Measurements from ENCODE around the gene EFHD2. TPM values are rescaled to one million over a fixed set of nuclear protein-coding genes. Genes with fewer than 3 reads are reported as not detected.

EFHD2 gene
- polyA plus RNA-seq, 1 donor from 2014 or later: 10.3 TPM

DNA sequence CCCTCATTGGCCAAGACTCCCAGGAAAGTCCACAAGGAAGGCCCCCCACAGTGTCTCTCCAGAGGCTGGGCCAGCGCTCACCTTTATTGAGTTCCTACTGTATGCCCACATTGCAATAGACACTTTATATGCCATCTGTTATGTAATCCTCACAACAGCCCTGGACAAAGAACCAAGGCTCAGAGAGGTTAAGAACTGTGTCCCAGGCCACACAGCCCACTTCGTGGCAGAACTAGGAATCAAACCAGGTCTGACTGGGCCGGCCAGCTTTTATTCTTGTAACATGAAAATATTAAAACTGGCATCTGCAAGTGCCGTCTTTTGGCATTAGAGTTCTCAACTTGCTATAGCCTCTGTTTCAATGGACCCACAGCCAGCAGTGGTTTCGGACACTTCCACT lies 33.1 kb downstream of the EFHD2 start:
- H3K4me3 ChIP-seq (ENCODE audit: low read length): no peak overlapping the region
- no peak overlapping the region for H3K9ac ChIP-seq (ENCODE audit: low read length)
- H3K4me2 ChIP-seq (ENCODE audit: low read length): no peak overlapping the region
- H3K79me2 ChIP-seq (replicated peaks; ENCODE audit: insufficient read depth, low read length): no peaks in the 10 kb centered on the region
- H3K27me3 ChIP-seq (ENCODE audit: insufficient read depth, low read depth, low read length): no peaks in the 10 kb centered on the region
- H3F3A ChIP-seq (ENCODE audit: insufficient read depth, low read length, poor library complexity, severe bottlenecking): no peaks in the 10 kb centered on the region
- TF ChIP-seq EZH2 (IDR thresholded peaks at IDR 0.05; ENCODE audit: borderline replicate concordance, insufficient read depth, low read length, poor library complexity, severe bottlenecking) (no peak), MXI1 (conservative IDR thresholded peaks at IDR 0.05; ENCODE audit: poor library complexity, severe bottlenecking) (no peak), EP300 (conservative IDR thresholded peaks at IDR 0.05; ENCODE audit: poor library complexity, severe bottlenecking) (no peak), POLR2AphosphoS5 (IDR thresholded peaks at IDR 0.05) (no peak), TAF1 (IDR thresholded peaks at IDR 0.05; ENCODE audit: low read depth) (no peak)
- TF ChIP-seq, protein P1, sequence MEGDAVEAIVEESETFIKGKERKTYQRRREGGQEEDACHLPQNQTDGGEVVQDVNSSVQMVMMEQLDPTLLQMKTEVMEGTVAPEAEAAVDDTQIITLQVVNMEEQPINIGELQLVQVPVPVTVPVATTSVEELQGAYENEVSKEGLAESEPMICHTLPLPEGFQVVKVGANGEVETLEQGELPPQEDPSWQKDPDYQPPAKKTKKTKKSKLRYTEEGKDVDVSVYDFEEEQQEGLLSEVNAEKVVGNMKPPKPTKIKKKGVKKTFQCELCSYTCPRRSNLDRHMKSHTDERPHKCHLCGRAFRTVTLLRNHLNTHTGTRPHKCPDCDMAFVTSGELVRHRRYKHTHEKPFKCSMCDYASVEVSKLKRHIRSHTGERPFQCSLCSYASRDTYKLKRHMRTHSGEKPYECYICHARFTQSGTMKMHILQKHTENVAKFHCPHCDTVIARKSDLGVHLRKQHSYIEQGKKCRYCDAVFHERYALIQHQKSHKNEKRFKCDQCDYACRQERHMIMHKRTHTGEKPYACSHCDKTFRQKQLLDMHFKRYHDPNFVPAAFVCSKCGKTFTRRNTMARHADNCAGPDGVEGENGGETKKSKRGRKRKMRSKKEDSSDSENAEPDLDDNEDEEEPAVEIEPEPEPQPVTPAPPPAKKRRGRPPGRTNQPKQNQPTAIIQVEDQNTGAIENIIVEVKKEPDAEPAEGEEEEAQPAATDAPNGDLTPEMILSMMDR (IDR thresholded peaks at IDR 0.05; ENCODE audit: poor library complexity, severe bottlenecking): no peak
- TF ChIP-seq, protein P2, sequence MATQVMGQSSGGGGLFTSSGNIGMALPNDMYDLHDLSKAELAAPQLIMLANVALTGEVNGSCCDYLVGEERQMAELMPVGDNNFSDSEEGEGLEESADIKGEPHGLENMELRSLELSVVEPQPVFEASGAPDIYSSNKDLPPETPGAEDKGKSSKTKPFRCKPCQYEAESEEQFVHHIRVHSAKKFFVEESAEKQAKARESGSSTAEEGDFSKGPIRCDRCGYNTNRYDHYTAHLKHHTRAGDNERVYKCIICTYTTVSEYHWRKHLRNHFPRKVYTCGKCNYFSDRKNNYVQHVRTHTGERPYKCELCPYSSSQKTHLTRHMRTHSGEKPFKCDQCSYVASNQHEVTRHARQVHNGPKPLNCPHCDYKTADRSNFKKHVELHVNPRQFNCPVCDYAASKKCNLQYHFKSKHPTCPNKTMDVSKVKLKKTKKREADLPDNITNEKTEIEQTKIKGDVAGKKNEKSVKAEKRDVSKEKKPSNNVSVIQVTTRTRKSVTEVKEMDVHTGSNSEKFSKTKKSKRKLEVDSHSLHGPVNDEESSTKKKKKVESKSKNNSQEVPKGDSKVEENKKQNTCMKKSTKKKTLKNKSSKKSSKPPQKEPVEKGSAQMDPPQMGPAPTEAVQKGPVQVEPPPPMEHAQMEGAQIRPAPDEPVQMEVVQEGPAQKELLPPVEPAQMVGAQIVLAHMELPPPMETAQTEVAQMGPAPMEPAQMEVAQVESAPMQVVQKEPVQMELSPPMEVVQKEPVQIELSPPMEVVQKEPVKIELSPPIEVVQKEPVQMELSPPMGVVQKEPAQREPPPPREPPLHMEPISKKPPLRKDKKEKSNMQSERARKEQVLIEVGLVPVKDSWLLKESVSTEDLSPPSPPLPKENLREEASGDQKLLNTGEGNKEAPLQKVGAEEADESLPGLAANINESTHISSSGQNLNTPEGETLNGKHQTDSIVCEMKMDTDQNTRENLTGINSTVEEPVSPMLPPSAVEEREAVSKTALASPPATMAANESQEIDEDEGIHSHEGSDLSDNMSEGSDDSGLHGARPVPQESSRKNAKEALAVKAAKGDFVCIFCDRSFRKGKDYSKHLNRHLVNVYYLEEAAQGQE (IDR thresholded peaks at IDR 0.05; ENCODE audit: borderline replicate concordance): no peak
- no peak overlapping the region for H3K27ac ChIP-seq (ENCODE audit: low read length)
- H3K9me3 ChIP-seq (ENCODE audit: low read length): no peaks in the 10 kb centered on the region
- no peaks in the 10 kb centered on the region for H3K9me2 ChIP-seq (ENCODE audit: insufficient read depth, low read length)
- H2AFZ ChIP-seq (ENCODE audit: low read depth, low read length): no peak overlapping the region
- no peaks in the 10 kb centered on the region for H3K36me3 ChIP-seq (ENCODE audit: insufficient read depth, low read length)
- H4K20me1 ChIP-seq (ENCODE audit: insufficient read depth): no peaks in the 10 kb centered on the region

DNA sequence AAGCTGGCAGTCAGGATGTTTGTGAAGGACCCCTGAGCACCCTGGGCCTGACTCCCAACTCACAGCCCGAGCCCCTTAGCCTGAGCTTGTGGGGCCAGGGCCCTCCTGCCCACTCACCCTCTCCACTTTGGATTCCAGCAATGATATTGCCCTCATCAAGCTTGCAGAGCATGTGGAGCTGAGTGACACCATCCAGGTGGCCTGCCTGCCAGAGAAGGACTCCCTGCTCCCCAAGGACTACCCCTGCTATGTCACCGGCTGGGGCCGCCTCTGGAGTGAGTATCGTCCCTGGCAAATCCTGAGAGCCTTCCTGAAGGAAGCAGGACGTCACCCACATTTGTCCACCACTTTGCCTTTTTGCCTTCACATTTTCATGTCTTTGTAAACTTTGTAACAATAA lies 33.6 kb downstream of the EFHD2 start:
- Histone ChIP-seq H3K27me3 (ENCODE audit: insufficient read depth, low read depth, low read length) (no peaks in the 10 kb centered on the region), H3K4me2 (ENCODE audit: low read length) (no peak overlapping the region), H4K20me1 (ENCODE audit: insufficient read depth) (no peaks in the 10 kb centered on the region), H3K9me2 (ENCODE audit: insufficient read depth, low read length) (no peaks in the 10 kb centered on the region), H2AFZ (ENCODE audit: low read depth, low read length) (no peak overlapping the region), H3F3A (ENCODE audit: insufficient read depth, low read length, poor library complexity, severe bottlenecking) (no peaks in the 10 kb centered on the region), H3K9me3 (ENCODE audit: low read length) (no peaks in the 10 kb centered on the region), H3K9ac (ENCODE audit: low read length) (no peak overlapping the region), H3K27ac (ENCODE audit: low read length) (no peak overlapping the region), H3K36me3 (ENCODE audit: insufficient read depth, low read length) (no peaks in the 10 kb centered on the region), H3K79me2 (replicated peaks; ENCODE audit: insufficient read depth, low read length) (no peaks in the 10 kb centered on the region), H3K4me3 (ENCODE audit: low read length) (no peak overlapping the region)
- TF ChIP-seq TAF1 (IDR thresholded peaks at IDR 0.05; ENCODE audit: low read depth): no peak

DNA sequence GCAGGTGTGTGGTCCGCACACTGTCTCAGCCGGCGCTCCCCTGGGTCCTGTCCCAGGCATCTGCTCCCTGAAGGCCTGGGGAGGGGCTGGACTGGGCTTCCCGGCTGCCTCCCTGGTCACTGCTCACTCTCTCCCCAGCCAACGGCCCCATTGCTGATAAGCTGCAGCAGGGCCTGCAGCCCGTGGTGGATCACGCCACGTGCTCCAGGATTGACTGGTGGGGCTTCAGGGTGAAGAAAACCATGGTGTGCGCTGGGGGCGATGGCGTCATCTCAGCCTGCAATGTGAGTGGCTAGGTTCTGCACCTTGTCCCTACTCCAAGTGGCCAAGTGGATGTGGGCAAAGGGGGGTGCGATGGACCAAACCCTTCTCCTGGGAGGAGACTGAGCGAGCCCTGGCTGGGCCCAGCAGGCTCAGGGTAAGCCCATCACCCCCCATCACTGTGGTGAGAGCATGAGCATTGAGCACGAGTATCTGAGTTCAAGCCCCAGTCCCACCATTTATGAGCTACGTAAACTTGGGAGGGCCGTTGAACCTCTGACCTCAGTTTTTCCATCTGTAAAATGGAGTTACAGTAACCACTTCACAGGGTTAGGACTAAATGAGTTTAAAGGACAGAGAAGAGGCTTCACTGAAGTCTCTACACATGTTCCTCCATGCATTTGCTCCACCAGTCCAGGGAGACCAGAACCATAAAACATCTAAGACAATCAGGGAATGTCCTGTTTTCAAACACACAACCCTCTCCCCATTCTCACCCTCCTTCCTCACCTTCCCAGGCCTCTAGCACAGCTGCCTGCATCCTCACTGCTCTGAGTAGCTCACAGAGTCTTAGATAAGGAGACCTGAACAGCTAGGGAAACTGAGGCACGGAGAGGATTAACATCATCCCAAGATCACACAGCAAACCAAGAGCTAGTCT lies 35.0 kb downstream of the EFHD2 start:
- no peak overlapping the region for H3K9ac ChIP-seq (ENCODE audit: low read length)
- H4K20me1 ChIP-seq (ENCODE audit: insufficient read depth): no peaks in the 10 kb centered on the region
- no peaks in the 10 kb centered on the region for H3K9me3 ChIP-seq (ENCODE audit: low read length)
- no peaks in the 10 kb centered on the region for H3K36me3 ChIP-seq (ENCODE audit: insufficient read depth, low read length)
- H3K4me3 ChIP-seq (ENCODE audit: low read length): no peak overlapping the region
- no peaks in the 10 kb centered on the region for H3F3A ChIP-seq (ENCODE audit: insufficient read depth, low read length, poor library complexity, severe bottlenecking)
- H2AFZ ChIP-seq (ENCODE audit: low read depth, low read length): no peak overlapping the region
- H3K4me2 ChIP-seq (ENCODE audit: low read length): no peak overlapping the region
- H3K27ac ChIP-seq (ENCODE audit: low read length): no peak overlapping the region
- H3K79me2 ChIP-seq (replicated peaks; ENCODE audit: insufficient read depth, low read length): no peaks in the 10 kb centered on the region
- no peaks in the 10 kb centered on the region for H3K9me2 ChIP-seq (ENCODE audit: insufficient read depth, low read length)
- no peaks in the 10 kb centered on the region for H3K27me3 ChIP-seq (ENCODE audit: insufficient read depth, low read depth, low read length)
- TF ChIP-seq MXI1 (conservative IDR thresholded peaks at IDR 0.05; ENCODE audit: poor library complexity, severe bottlenecking) (no peak), POLR2AphosphoS5 (IDR thresholded peaks at IDR 0.05) (no peak), EZH2 (IDR thresholded peaks at IDR 0.05; ENCODE audit: borderline replicate concordance, insufficient read depth, low read length, poor library complexity, severe bottlenecking) (no peak), TAF1 (IDR thresholded peaks at IDR 0.05; ENCODE audit: low read depth) (no peak), SMC3 (conservative IDR thresholded peaks at IDR 0.05; ENCODE audit: poor library complexity) (no peak)
- TF ChIP-seq, protein P1 (IDR thresholded peaks at IDR 0.05; ENCODE audit: poor library complexity, severe bottlenecking): no peak
- TF ChIP-seq, protein P2 (IDR thresholded peaks at IDR 0.05; ENCODE audit: borderline replicate concordance): no peak

Data from neural cell (in vitro differentiated cells).